HG03280 (cell line): ENCODE results near the gene VPS26A.
A peak's percentile ranks its signal among the peaks of the same experiment; 100 is the strongest.

ENCODE experiments used
- ATAC-seq: cut with Tn5 transposase; IDR thresholded peaks from one replicate; pipeline ENCODE4 v1.9.1; 2021; ENCODE audit warnings: mild to moderate bottlenecking, moderate library complexity; ENCODE audit not compliant: unreplicated experiment

The VPS26A gene

GRCh38 chr10:69123747-69124562 is at the start of gene VPS26A:
VPS26A (plus strand) TSS chr10:69124178; CDS start chr10:69124278, 100 bp downstream.
- peak; percentile 89 for ATAC-seq

GRCh38 chr10:69074532-69074931 is 49.4 kb upstream of the VPS26A start:
- ATAC-seq: no peak

GRCh38 chr10:69075431-69075830 is 48.5 kb upstream of the VPS26A start:
- ATAC-seq: no peak

- no peak for ATAC-seq
Observed at GRCh38 chr10:69078311-69078710, 45.7 kb upstream of the VPS26A start.

DNA sequence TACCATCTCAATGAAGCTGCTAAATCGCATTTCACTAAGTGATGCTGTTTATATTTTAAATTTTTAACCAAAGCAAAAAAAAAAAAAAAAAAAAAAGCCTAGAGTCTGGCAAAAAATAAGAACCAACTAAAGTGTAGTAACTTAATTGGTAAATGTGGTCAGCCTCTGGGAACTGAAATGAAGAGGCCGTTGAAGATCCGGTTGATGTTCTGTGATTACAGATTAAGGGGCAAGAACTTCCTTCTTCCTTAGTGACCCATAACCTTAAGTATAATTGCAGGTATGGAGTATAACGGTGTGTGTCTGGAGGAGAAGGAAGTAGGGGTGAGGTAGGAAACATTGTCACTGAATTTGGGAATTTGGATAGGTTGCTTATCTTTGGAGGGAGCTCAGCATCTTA is 43.8 kb upstream of the VPS26A start:
- ATAC-seq: no peak

- no peak for ATAC-seq
Observed at GRCh38 chr10:69086001-69086509, 37.9 kb upstream of the VPS26A start.

- peak; percentile 52 for ATAC-seq
Observed at GRCh38 chr10:69087590-69088470, 36.1 kb upstream of the VPS26A start, which contains the start of gene SRGN. SRGN (plus strand) TSS chr10:69088103; CDS start chr10:69088158, 55 bp downstream.

GRCh38 chr10:69088471-69088769 is 35.6 kb upstream of the VPS26A start:
- no peak for ATAC-seq

DNA sequence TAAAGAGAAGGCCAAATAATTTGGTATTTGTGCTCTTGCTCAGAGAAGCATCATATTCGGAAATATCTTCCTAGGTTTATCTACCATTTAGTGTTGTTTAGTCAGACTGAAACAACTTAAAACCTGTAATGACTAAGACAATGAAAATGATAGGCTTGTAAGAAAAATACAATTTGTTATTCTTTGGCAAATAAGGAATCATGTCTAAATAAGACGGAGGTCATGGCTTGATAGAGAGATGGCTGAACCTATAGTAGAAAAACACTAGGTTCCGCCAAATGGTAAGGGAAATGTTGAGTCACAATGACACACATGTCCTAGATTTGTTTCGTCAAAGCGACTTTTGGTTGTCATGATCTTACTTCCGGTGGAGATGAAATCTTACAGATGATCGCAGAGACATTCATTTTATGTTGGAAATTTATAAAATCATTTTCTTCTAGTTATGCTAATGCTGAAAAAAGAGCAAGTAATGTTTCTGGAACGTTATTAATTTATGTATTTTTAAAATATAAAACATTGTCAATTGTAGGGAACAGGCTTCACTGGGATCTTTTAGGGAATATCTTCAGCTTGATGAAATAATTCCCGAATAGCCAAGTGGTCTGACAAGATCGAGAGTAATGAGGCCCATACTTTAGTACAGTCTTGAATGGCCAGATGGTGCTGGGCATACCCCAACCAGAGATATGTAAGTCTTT is 35.0 kb upstream of the VPS26A start:
- ATAC-seq: no peak

DNA sequence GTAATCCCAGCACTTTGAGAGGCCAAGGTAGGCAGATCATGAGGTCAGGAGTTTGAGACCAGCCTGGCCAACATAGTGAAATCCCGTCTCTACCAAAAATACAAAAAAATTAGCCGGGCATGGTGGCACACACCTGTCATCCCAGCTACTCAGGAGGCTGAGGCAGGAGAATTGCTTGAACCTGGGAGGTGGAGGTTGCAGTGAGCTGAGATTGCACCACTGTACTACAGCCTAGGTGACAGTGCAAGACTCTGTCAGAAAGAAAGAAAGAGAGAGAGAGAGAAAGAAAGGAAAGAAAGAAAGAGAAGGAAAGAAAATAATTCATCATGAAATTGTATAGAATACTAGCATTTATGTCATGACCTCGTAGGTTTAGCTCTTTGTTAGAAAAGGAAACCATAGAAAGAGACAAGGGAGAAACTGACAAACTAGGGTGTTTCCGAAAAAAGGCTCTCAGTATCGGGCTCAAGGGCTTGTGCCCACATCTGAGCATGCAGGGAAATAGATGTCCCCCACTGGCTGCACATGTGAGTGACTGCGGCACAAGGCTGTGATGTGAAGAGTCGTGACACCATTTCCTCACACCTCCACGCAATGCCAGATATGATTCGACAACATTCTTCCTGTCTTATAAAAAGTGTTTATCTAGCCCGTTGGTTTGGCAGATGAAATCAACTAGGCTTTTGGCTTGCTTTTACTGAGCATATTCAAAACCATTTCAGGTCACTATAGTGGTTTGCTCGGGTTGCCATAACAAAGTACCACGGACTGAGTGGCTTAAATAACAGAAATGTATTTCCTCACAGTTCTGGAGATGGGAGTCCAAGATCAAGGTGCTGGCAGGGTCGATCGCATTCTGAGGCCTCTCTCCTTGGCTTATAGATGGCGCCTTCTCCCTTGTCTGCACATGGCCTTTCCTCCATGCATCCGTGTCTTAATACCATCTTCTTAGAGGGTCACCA is 34.1 kb upstream of the VPS26A start:
- peak; percentile 48 for ATAC-seq

DNA sequence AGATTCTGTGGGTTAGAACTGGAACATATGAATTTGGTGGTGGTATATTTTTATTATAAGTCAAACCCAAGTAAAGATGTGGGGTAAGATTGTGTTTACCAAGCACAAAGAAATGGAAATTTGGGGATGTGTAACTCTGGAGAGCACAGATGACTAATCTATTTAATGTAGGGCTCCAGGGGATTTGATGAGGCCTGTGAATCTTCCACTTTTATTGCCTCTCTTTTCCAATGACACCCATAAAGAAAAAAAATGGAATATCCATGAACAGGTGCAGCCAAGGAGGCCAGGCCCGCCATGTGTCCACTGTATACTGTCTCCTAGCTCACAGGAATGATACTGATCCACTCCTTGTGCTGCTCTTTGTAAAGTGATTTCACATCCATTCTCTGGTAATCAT is 33.3 kb upstream of the VPS26A start:
- no peak for ATAC-seq

DNA sequence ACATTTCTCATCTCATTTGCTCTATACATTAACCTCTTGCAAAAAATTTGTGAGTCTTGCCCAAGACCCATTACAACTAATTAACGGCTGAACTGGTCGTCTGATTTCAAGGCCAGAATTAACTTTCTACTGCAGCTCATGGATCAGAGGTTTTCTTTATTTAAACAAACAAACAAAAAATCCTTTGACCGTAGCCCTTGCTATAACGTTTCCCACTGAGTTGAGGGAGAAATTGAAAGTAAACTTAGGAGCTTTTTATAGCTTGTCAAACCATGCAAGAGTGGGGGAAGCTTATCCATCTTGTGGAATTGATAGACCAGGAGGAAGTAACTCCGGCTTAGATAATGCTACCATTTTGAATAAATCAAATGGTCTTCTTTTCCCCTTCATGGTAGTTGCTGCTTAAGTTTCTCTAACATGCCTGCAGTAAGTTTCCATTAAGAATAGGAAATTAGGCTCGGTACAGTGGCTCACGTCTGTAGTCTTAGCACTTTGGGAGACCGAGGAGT is 32.8 kb upstream of the VPS26A start:
- ATAC-seq: no peak

DNA sequence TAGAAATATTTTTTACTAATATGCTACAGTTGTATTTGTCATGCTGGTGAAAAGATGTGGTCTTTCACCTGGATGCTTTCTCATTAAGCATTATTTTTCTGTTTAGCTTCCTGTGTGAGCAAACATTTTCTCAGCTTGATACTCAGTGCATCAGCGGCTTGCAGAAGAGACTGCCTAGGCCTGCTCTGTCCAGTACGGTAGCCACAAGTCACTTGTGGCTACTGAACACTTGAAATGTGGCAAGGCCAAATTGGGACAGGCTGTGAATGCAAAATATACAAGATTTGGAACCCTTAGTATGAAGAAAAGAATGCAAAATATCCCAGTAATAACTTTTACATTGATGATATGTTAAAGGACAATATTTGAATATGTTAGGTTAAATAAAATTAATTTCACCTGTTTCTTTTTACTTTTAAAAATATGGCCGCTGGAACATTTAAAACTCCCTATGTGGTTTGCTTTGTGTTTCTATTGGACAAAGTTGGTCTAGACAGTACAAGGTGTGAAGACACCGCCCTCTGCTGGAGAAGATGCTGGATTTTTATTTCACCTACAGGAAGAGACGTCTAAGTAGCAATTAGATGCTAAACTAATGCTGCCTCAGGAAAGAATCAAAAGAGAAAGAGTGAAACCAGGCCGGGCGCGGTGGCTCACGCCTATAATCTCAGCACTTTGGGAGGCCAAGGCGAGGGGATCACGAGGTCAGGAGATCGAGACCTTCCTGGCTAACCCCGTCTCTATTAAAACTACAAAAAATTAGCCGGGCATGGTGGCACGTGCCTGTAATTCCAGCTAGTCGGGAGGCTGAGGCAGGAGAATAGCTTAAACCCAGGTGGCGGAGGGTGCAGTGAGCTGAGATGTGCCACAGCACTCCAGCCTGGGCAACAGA is 30.8 kb upstream of the VPS26A start:
- ATAC-seq: no peak

GRCh38 chr10:69093933-69094332 is 30.0 kb upstream of the VPS26A start:
- ATAC-seq: no peak

DNA sequence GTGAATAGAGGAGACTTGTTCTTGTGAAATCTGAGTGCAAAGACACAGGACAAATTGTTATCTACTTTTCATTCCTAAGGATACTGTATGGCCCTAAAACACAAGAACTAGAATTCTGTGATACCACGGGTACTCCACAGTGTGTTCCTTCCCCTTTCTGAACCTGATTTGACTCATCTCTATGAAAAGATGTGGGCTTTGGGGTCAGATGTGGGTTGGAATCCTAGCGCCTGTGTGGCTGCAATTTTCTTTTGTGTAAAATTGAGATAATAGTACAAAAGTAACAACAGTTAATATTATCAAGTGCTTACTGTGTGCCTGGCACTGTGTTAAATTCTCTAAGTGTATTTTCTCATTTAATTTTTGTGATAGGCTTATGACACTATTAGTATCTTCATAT is 27.9 kb upstream of the VPS26A start:
- no peak for ATAC-seq

DNA sequence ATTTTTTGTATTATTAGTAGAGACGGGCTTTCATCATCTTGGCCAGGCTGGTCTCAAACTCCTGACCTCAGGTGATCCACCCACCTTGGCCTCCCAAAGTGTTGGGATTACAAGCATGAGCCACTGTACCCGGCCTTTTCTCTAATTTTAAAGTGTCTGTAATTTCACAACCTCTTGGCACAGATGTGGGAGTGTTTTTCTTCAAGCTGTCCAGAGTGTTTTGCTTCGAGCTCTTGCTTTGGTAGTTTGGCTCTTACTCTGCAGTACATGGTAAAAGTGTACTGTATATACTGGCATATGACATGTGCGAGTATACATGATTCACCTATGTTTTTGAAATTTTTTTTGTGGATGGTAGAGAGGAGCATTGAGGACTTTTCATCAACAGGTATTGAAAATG is 26.2 kb upstream of the VPS26A start:
- no peak for ATAC-seq

DNA sequence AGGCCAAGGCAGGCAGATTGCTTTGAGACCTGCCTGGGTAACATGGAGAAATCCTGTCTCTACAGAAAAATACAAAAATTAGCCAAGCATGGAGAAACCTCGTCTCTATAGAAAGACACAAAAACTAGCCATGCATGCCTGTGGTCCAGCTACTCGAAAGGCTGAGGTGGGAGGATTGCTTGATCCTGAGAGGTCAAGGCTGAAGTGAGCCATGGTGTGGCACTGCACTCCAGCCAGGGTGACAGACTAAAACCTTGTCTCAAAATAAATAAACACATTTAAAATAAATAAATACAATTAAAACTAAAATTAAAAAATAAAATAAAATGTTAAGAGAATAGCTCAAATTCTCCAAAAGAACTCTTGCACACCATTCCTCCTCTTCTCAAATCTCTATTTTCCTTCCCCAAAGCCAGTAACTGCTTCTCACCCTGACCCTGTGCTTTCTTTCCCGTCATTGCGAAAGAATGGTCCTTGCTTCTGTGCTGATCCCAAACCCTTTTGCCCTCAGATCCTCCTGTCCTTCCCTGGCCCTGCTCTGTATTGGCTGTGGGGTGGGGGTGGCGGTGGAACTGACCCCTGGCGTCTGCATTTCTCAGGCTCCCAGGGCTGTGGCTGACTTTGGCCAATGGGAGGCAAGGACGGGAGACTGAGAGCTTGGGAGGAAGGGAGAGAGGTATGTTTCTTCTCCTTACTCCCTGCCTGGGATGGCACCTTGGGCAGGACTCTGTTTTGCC is 23.7 kb upstream of the VPS26A start:
- no peak for ATAC-seq

DNA sequence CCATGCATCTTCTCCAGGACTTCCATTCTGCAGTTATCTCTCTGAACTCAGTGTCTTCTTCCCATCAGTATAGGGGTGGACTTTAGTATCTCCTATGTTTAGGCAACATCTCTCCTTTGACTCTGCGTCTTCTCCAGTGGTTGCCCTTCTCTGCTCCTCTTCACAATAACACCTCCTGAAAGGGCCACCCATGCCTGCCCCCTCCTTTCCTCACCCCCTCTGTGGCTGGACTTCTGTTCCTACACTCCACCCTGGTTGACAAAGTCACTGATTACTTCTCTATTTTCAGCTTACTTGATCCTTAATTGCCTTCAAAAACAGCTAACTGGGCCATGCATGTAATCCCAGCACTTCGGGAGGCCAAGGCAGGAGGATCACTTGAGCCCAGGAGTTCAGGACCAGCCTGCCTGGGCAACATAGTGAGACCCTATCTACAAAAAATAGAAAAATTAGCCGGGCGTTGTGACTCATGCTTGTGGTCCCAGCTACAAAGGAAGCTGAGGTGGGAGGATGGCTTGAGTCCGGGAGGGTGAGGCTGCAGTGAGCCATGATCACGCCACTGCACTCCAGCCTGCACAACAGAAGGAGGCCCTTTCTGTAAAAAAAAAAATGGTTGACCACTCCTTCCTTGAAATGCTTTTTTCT is 22.4 kb upstream of the VPS26A start:
- ATAC-seq: no peak
